IMR-90 (cell line): ENCODE results near the gene LTF. TPM values are rescaled to one million over a fixed set of nuclear protein-coding genes. Genes with fewer than 3 reads are reported as not detected.

ENCODE experiments used
- ATAC-seq: fragments of 200-7000 bp; cut with Tn5 transposase; 2 replicates; pipeline ENCODE4 v1.9.1; 2020; ENCODE audit warnings: low read depth, mild to moderate bottlenecking, moderate library complexity
- BruUV-seq: library from RNA; stranded (reverse); fragments of 400-500 nt; replicated peaks from 2 replicates; lab custom pipeline; 2021; lab: Mats Ljungman, UMichigan
- CTCF ChIA-PET: fragments of 300-600 bp; formaldehyde crosslinking; extraction: SDS; loops from one replicate; lab custom pipeline; 2021; ENCODE audit warnings: antibody characterized with exemption; lab: Yijun Ruan, JAX
- POLR2A ChIA-PET: fragments of 300-600 bp; sonication (Branson Sonifier 250); formaldehyde crosslinking; loops from one replicate; lab custom pipeline; 2022; ENCODE audit warnings: antibody characterized with exemption; ENCODE audit not compliant: unreplicated experiment; lab: Charles Lee
- DNase-seq: peaks from one replicate; pipeline ENCODE4 v3.0.0; 2013
- H2AFZ ChIP-seq: replicated peaks from 2 replicates; pipeline ENCODE3; 2013; ENCODE audit warnings: low read length, mild to moderate bottlenecking; ENCODE audit not compliant: poor library complexity
- H2AK5ac ChIP-seq: 2 replicates; pipeline ENCODE4 v1.6.1; 2013; ENCODE audit warnings: low read depth, low read length, inconsistent platforms
- H2AK9ac ChIP-seq: replicated peaks from 2 replicates; pipeline ENCODE3; 2013; ENCODE audit warnings: mild to moderate bottlenecking, low read depth, low read length, moderate library complexity; ENCODE audit not compliant: poor library complexity
- H2BK120ac ChIP-seq: 2 replicates; pipeline ENCODE4 v1.6.1; 2013; ENCODE audit warnings: low read depth, low read length, inconsistent platforms
- H2BK15ac ChIP-seq: 3 replicates; pipeline ENCODE4 v1.6.1; 2013; ENCODE audit warnings: low read depth, low read length, inconsistent platforms
- H2BK20ac ChIP-seq: 2 replicates; pipeline ENCODE4 v1.6.1; 2013; ENCODE audit warnings: low read depth, mild to moderate bottlenecking, inconsistent platforms, low read length, moderate library complexity
- H2BK5ac ChIP-seq: 2 replicates; pipeline ENCODE4 v1.6.1; 2013; ENCODE audit warnings: mild to moderate bottlenecking, low read depth, low read length, inconsistent platforms; ENCODE audit not compliant: poor library complexity, severe bottlenecking
- H3K14ac ChIP-seq: replicated peaks from 2 replicates; pipeline ENCODE4 v1.6.1; 2013; ENCODE audit warnings: low read depth, low read length, inconsistent platforms
- H3K18ac ChIP-seq: 2 replicates; pipeline ENCODE4 v1.6.1; 2013; ENCODE audit warnings: low read depth, low read length, control low read depth
- H3K23ac ChIP-seq: 2 replicates; pipeline ENCODE4 v1.6.1; 2013; ENCODE audit warnings: low read depth, low read length, inconsistent platforms
- H3K27ac ChIP-seq: 2 replicates; pipeline ENCODE4 v1.5.1; 2013; ENCODE audit warnings: mild to moderate bottlenecking, control low read depth, low read length; ENCODE audit not compliant: insufficient read depth
- H3K27me3 ChIP-seq: 2 replicates; pipeline ENCODE4 v1.6.1; 2013; ENCODE audit warnings: low read length; ENCODE audit not compliant: control insufficient read depth, insufficient read depth
- H3K36me3 ChIP-seq: 2 replicates; pipeline ENCODE4 v1.6.1; 2013; ENCODE audit warnings: low read length, mixed read lengths; ENCODE audit not compliant: control insufficient read depth, insufficient read depth
- H3K4ac ChIP-seq: 2 replicates; pipeline ENCODE4 v1.6.1; 2013; ENCODE audit warnings: low read depth, low read length, inconsistent platforms
- H3K4me1 ChIP-seq: 2 replicates; pipeline ENCODE4 v1.6.1; 2013; ENCODE audit warnings: low read length, mixed read lengths; ENCODE audit not compliant: control insufficient read depth, insufficient read depth
- H3K4me2 ChIP-seq: 2 replicates; pipeline ENCODE4 v1.6.1; 2013; ENCODE audit warnings: low read depth, mild to moderate bottlenecking, control low read depth, low read length, moderate library complexity
- H3K4me3 ChIP-seq: 2 replicates; pipeline ENCODE4 v1.5.1; 2013; ENCODE audit warnings: low read depth, mild to moderate bottlenecking, control low read depth, low read length, moderate library complexity; ENCODE audit not compliant: insufficient read depth
- H3K56ac ChIP-seq: 2 replicates; pipeline ENCODE4 v1.6.1; 2013; ENCODE audit warnings: low read length, inconsistent platforms; ENCODE audit not compliant: insufficient read depth; ENCODE audit errors: extremely low read depth
- H3K79me1 ChIP-seq, 2 experiments: 2 replicates each; pipeline ENCODE4 v1.6.1; 2013; ENCODE audit warnings: low read length in 2 of 2, inconsistent platforms in 1 of 2, low read depth in 1 of 2
- H3K9ac ChIP-seq: 2 replicates; pipeline ENCODE4 v1.6.1; 2013; ENCODE audit warnings: low read depth, low read length, control low read depth
- H3K9me1 ChIP-seq: 2 replicates; pipeline ENCODE4 v1.6.1; 2013; ENCODE audit warnings: low read length, inconsistent platforms; ENCODE audit not compliant: insufficient read depth
- H3K9me3 ChIP-seq: 2 replicates; pipeline ENCODE4 v1.6.1; 2013; ENCODE audit warnings: low read length; ENCODE audit not compliant: control insufficient read depth, insufficient read depth
- H4K20me1 ChIP-seq: 2 replicates; pipeline ENCODE4 v1.6.1; 2013; ENCODE audit warnings: low read length, inconsistent platforms; ENCODE audit not compliant: insufficient read depth
- H4K5ac ChIP-seq: 2 replicates; pipeline ENCODE4 v1.6.1; 2013; ENCODE audit warnings: mild to moderate bottlenecking, low read depth, low read length, control low read depth
- H4K8ac ChIP-seq, 2 experiments: 2 replicates each; pipeline ENCODE4 v1.6.1; 2013; ENCODE audit warnings: low read depth in 2 of 2, low read length in 2 of 2, control low read depth in 1 of 2, inconsistent platforms in 1 of 2
- H4K91ac ChIP-seq: 2 replicates; pipeline ENCODE4 v1.6.1; 2013; ENCODE audit warnings: low read depth, low read length, inconsistent platforms; ENCODE audit not compliant: insufficient read depth
- BHLHE40 ChIP-seq: fragments of 150-350 bp; IDR thresholded peaks from 2 replicates; pipeline ENCODE4 v1.6.1; 2016; ENCODE audit warnings: mild to moderate bottlenecking, low read depth, low read length
- CEBPB ChIP-seq: IDR thresholded peaks from 2 replicates; pipeline ENCODE4 v1.6.1; 2012; ENCODE audit warnings: low read depth, low read length, improper control_type of control experiment
- CHD1 ChIP-seq: IDR thresholded peaks from 2 replicates; pipeline ENCODE4 v1.6.1; 2012; ENCODE audit warnings: low read depth, low read length, improper control_type of control experiment
- CTCF ChIP-seq: conservative IDR thresholded peaks from 2 replicates; pipeline ENCODE4 v1.5.1; 2012; ENCODE audit warnings: mild to moderate bottlenecking, low read depth, low read length, improper control_type of control experiment
- ELK1 ChIP-seq: fragments of 150-350 bp; IDR thresholded peaks from 2 replicates; pipeline ENCODE4 v1.6.1; 2016; ENCODE audit warnings: low read depth, mild to moderate bottlenecking, low read length, moderate library complexity, borderline replicate concordance
- FOS ChIP-seq: fragments of 150-350 bp; IDR thresholded peaks from 2 replicates; pipeline ENCODE4 v1.6.1; 2016; ENCODE audit warnings: low read depth, low read length
- MAFK ChIP-seq: IDR thresholded peaks from 2 replicates; pipeline ENCODE4 v1.6.1; 2012; ENCODE audit warnings: low read depth, low read length, improper control_type of control experiment
- MAZ ChIP-seq: IDR thresholded peaks from 2 replicates; pipeline ENCODE4 v1.6.1; 2012; ENCODE audit warnings: low read depth, mild to moderate bottlenecking, low read length, improper control_type of control experiment, moderate library complexity, borderline replicate concordance
- MXI1 ChIP-seq: IDR thresholded peaks from 2 replicates; pipeline ENCODE4 v1.6.1; 2012; ENCODE audit warnings: low read depth, mild to moderate bottlenecking, low read length, moderate library complexity, borderline replicate concordance
- NFE2L2 ChIP-seq: fragments of 150-350 bp; IDR thresholded peaks from 2 replicates; pipeline ENCODE4 v1.6.1; 2016; ENCODE audit warnings: low read depth, mild to moderate bottlenecking, low read length
- POLR2A ChIP-seq: IDR thresholded peaks from 2 replicates; pipeline ENCODE4 v1.6.1; 2012; ENCODE audit warnings: mild to moderate bottlenecking, low read depth, low read length
- RAD21 ChIP-seq: IDR thresholded peaks from 2 replicates; pipeline ENCODE4 v1.6.1; 2012; ENCODE audit warnings: low read length, improper control_type of control experiment
- RCOR1 ChIP-seq: IDR thresholded peaks from 2 replicates; pipeline ENCODE4 v1.6.1; 2012; ENCODE audit warnings: mild to moderate bottlenecking, low read length, improper control_type of control experiment; ENCODE audit not compliant: insufficient replicate concordance
- RFX5 ChIP-seq: IDR thresholded peaks from 2 replicates; pipeline ENCODE4 v1.8.0; 2012; ENCODE audit warnings: low read depth, mild to moderate bottlenecking, low read length, moderate library complexity
- SMC3 ChIP-seq: fragments of 150-350 bp; IDR thresholded peaks from 2 replicates; pipeline ENCODE4 v1.6.1; 2016; ENCODE audit warnings: low read depth, mild to moderate bottlenecking, antibody characterized with exemption, low read length, moderate library complexity
- WGBS, 2 experiments: methylation state at CpG; one replicate each; pipeline versions ENCODE4 v1.1.5 to v1.1.7; 2013; ENCODE audit warnings: missing lambda C conversion rate in 2 of 2; ENCODE audit not compliant: insufficient read length in 1 of 2; ENCODE audit errors: extremely low coverage in 2 of 2; 5-methylcytosine and 5-hydroxymethylcytosine counted together
- dilution Hi-C: fragments of 300-500 bp; cut with HindIII; formaldehyde crosslinking; loops from one replicate; pipeline ENCODE4 v1.14.3; 2018; ENCODE audit warnings: low sequenced_read_pairs; ENCODE audit not compliant: unreplicated experiment
- in situ Hi-C: fragments of 300-500 bp; cut with MboI; formaldehyde crosslinking; loops from 3 replicates; pipeline ENCODE4 v1.14.3; 2019; ENCODE audit warnings: low sequenced_read_pairs, inconsistent platforms, mixed read lengths
- intact Hi-C: fragments of 100-400 bp; cut with micrococcal nuclease; formaldehyde crosslinking; loops from 2 replicates; pipeline ENCODE4 v1.10.0; 2022
- polyA plus RNA-seq, 3 experiments: library from polyadenylated mRNA; depleted of rRNA; stranded (reverse); fragments of >200 nt; gene quantifications; 2 replicates each; pipeline ENCODE4 v1.2.3, GENCODE V29; 2012; ENCODE audit warnings: low replicate concordance in 1 of 3
- total RNA-seq: library from RNA; depleted of rRNA; stranded (reverse); fragments of >200 nt; gene quantifications from 2 replicates; pipeline ENCODE4 v1.2.3, GENCODE V29; 2012
- TF ChIP-seq, protein P1 (sequence below): fragments of 150-350 bp; IDR thresholded peaks from 2 replicates; pipeline ENCODE4 v1.6.1; 2017; ENCODE audit warnings: mild to moderate bottlenecking, antibody characterized with exemption, low read length, low read depth

Gene LTF
- total and polyA plus RNA-seq, 2 of the 4 experiments (the other 2 are of a cell fraction), result not detected

GRCh38 chr3:46411271-46411670 lies 53.4 kb downstream of the LTF start:
- no peak for DNase-seq
- Histone ChIP-seq H3K27me3 (peaks cover 1% of the 10 kb centered on the region; the same call in 1 of the 2 replicates), H2BK20ac (no peak overlapping the region), H3K9me1 (peaks cover 5% of the 10 kb centered on the region), H3K27ac (no peak overlapping the region), H4K8ac (no peak overlapping the region), H3K14ac (no peak overlapping the region), H3K79me1 (peaks cover 0 to 4% of the 10 kb centered on the region in 2 experiments; a peak in 1 of 4 replicates), H2AK9ac (no peak overlapping the region), H3K36me3 (no peaks in the 10 kb centered on the region), H4K91ac (no peak overlapping the region), H2BK5ac (no peak overlapping the region), H3K4me1 (peaks cover 16% of the 10 kb centered on the region), H3K4ac (no peak overlapping the region), H4K5ac (no peak overlapping the region), H3K4me2 (no peak overlapping the region), H2BK15ac (no peak overlapping the region), H3K23ac (no peak overlapping the region), H3K9ac (no peak overlapping the region), H3K4me3 (no peak overlapping the region), H3K9me3 (no peaks in the 10 kb centered on the region), H3K56ac (no peak overlapping the region), H2AK5ac (no peak overlapping the region), H4K20me1 (no peaks in the 10 kb centered on the region), H3K18ac (no peak overlapping the region), H2BK120ac (no peak overlapping the region), H2AFZ (no peak overlapping the region)
- dilution Hi-C loops, result no loop called here
- CTCF ChIA-PET, result no interaction called here
- TF ChIP-seq SMC3, result no peak
- no peak for TF ChIP-seq MAFK
- TF ChIP-seq CHD1, result no peak
- TF ChIP-seq RFX5, result no peak
- no peak for TF ChIP-seq FOS
- no peak for TF ChIP-seq MAZ
- no peak for TF ChIP-seq MXI1
- no peak for TF ChIP-seq CEBPB
- no peak for TF ChIP-seq CTCF
- TF ChIP-seq BHLHE40, result no peak
- no peak for TF ChIP-seq RAD21
- TF ChIP-seq ELK1, result no peak
- no peak for TF ChIP-seq RCOR1
- TF ChIP-seq, protein P1, sequence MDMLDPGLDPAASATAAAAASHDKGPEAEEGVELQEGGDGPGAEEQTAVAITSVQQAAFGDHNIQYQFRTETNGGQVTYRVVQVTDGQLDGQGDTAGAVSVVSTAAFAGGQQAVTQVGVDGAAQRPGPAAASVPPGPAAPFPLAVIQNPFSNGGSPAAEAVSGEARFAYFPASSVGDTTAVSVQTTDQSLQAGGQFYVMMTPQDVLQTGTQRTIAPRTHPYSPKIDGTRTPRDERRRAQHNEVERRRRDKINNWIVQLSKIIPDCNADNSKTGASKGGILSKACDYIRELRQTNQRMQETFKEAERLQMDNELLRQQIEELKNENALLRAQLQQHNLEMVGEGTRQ, result no peak
- TF ChIP-seq NFE2L2, result no peak
- no peak for TF ChIP-seq POLR2A
- no peak for ATAC-seq
- POLR2A ChIA-PET, result no interaction called here
- no CpG with 5 or more reads among the region's 2 CpGs for WGBS, 2 experiments
- in situ Hi-C loops, result no loop called here
- BruUV-seq, result no TSS peak
- intact Hi-C loops, result no loop called here
